ENCODE measurements around the gene ZNF682. TPM values are rescaled to one million over a fixed set of nuclear protein-coding genes. Genes with fewer than 3 reads are reported as not detected.
"Not testable (repeated sequence)": the region's sequence is repeated elsewhere in the genome, so short reads cannot be mapped to it uniquely, and the experiment has no call there.

The ZNF682 gene
- total and polyA plus RNA-seq, 2 donors (not counting 1 experiment from before 2014, with no cell fraction given): 2.0 to 11.3 TPM

- Histone ChIP-seq H3K4me1 (ENCODE audit: control insufficient read depth in 2 of 2, insufficient read depth in 2 of 2, low read length in 2 of 2) (no peaks in the 10 kb centered on the region), H3K4me3 (ENCODE audit: control extremely low read depth in 1 of 5, extremely low read depth in 1 of 5, insufficient read depth in 1 of 5, low read depth in 2 of 5, low read length in 4 of 5) (no peak overlapping the region), H3K27ac (ENCODE audit: low read length in 2 of 2) (no peak overlapping the region), H3K9ac (ENCODE audit: low read length) (no peak overlapping the region), H3K36me3 (replicated peaks in 1 of 2; ENCODE audit: control extremely low read depth in 1 of 2, control insufficient read depth in 1 of 2, extremely low read depth in 1 of 2, insufficient read depth in 2 of 2, low read length in 1 of 2) (no peaks in the 10 kb centered on the region), H2AFZ (ENCODE audit: insufficient read depth, low read depth, low read length, poor library complexity, severe bottlenecking) (no peak overlapping the region), H3K9me3 (ENCODE audit: control extremely low read depth in 1 of 3, control insufficient read depth in 2 of 3, insufficient read depth in 1 of 3, low read length in 2 of 3) (no peaks in the 10 kb centered on the region), H4K20me1 (ENCODE audit: control insufficient read depth, insufficient read depth, low read length, poor library complexity, severe bottlenecking) (no peaks in the 10 kb centered on the region), H3K79me2 (ENCODE audit: control insufficient read depth, insufficient read depth, low read length) (no peaks in the 10 kb centered on the region), H3K4me2 (replicated peaks; ENCODE audit: low read depth, low read length, poor library complexity, severe bottlenecking) (no peak overlapping the region), H3K27me3 (replicated peaks in 1 of 4; ENCODE audit: control extremely low read depth in 1 of 4, control insufficient read depth in 3 of 4, insufficient read depth in 4 of 4, low read length in 3 of 4) (peaks cover 0 to 8% (median 0%) of the 10 kb centered on the region in 4 experiments)
- DNase-seq: no peak
- Mint-ChIP-seq H3K4me1 (peaks cover 4% of the 10 kb centered on the region), H3K9me3 (ENCODE audit: insufficient read depth) (no peaks in the 10 kb centered on the region), H3K27me3 (no peaks in the 10 kb centered on the region), H3K27ac (no peak overlapping the region), H3K4me3 (no peak overlapping the region)
- TF ChIP-seq CTCF (IDR thresholded peaks at IDR 0.05) (no peak), EZH2 (IDR thresholded peaks at IDR 0.05; ENCODE audit: borderline replicate concordance, insufficient read depth, low read depth, low read length, poor library complexity, severe bottlenecking) (no peak)
- CTCF ChIA-PET: no interaction called here
- intact Hi-C loops (cut with micrococcal nuclease): no loop called here
- ATAC-seq (ENCODE audit: low read depth): no peak
- no CpG with 5 or more reads among the region's 1 CpG for WGBS (ENCODE audit: insufficient coverage)
- POLR2A ChIA-PET: no interaction called here
Observed at GRCh38 chr19:20060282-20060681, 21.0 kb upstream of the ZNF682 start.

DNA sequence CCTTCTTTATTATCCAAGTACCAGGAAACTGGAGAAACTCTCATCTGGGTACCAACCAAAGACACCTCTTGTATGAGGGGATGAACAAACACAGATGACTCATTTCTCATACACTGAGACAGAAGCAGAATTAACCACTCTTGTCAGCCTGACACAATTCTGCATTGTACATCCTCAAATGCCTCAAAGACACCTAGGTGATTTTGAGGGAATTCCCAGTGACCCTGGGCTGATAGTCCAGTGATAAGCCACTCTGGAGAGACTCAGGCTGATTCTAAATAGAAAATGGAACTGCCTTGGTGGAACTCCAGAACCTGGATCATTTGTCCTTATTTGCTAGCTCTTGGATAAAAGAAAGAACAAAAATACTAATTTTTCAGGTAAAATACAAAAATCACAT, 19.4 kb upstream of the ZNF682 start:
- DNase-seq; CTCF ChIA-PET; H3K9ac ChIP-seq (ENCODE audit: low read length); H3K27ac ChIP-seq (ENCODE audit: low read length in 2 of 2); H3K36me3 ChIP-seq (replicated peaks in 1 of 2; ENCODE audit: control extremely low read depth in 1 of 2, control insufficient read depth in 1 of 2, extremely low read depth in 1 of 2, insufficient read depth in 2 of 2, low read length in 1 of 2); H3K79me2 ChIP-seq (ENCODE audit: control insufficient read depth, insufficient read depth, low read length); H3K4me3 ChIP-seq (ENCODE audit: control extremely low read depth in 1 of 5, extremely low read depth in 1 of 5, insufficient read depth in 1 of 5, low read depth in 2 of 5, low read length in 4 of 5); H4K20me1 ChIP-seq (ENCODE audit: control insufficient read depth, insufficient read depth, low read length, poor library complexity, severe bottlenecking); ATAC-seq (ENCODE audit: low read depth); POLR2A ChIA-PET; intact Hi-C loops (cut with micrococcal nuclease); H3K4me1 ChIP-seq (ENCODE audit: control insufficient read depth in 2 of 2, insufficient read depth in 2 of 2, low read length in 2 of 2); H3K4me2 ChIP-seq (replicated peaks; ENCODE audit: low read depth, low read length, poor library complexity, severe bottlenecking); H3K4me3 Mint-ChIP-seq; H3K27ac Mint-ChIP-seq; H3K4me1 Mint-ChIP-seq; H3K27me3 Mint-ChIP-seq; H3K27me3 ChIP-seq (replicated peaks in 1 of 4; ENCODE audit: control extremely low read depth in 1 of 4, control insufficient read depth in 3 of 4, insufficient read depth in 4 of 4, low read length in 3 of 4); H2AFZ ChIP-seq (ENCODE audit: insufficient read depth, low read depth, low read length, poor library complexity, severe bottlenecking); H3K9me3 ChIP-seq (ENCODE audit: control extremely low read depth in 1 of 3, control insufficient read depth in 2 of 3, insufficient read depth in 1 of 3, low read length in 2 of 3); H3K9me3 Mint-ChIP-seq (ENCODE audit: insufficient read depth): not testable (repeated sequence)
